Mucosa of stomach (tissue), 1 donor: ENCODE measurements around the gene MYLK3.

Experiments
- H3K27me3 ChIP-seq: one replicate; pipeline ENCODE4 v1.7.0; 2013; ENCODE audit warnings: mild to moderate bottlenecking, low read length; ENCODE audit not compliant: control insufficient read depth, insufficient read depth
- H3K36me3 ChIP-seq: one replicate; pipeline ENCODE4 v1.7.0; 2013; ENCODE audit warnings: low read length; ENCODE audit not compliant: control insufficient read depth, insufficient read depth
- H3K4me1 ChIP-seq: one replicate; pipeline ENCODE4 v1.7.0; 2013; ENCODE audit warnings: mild to moderate bottlenecking, low read length; ENCODE audit not compliant: control insufficient read depth, insufficient read depth
- H3K4me3 ChIP-seq: one replicate; pipeline ENCODE4 v1.7.0; 2013; ENCODE audit warnings: low read length
- H3K9ac ChIP-seq: one replicate; pipeline ENCODE4 v1.7.0; 2013; ENCODE audit warnings: mild to moderate bottlenecking, low read length, moderate library complexity
- H3K9me3 ChIP-seq: one replicate; pipeline ENCODE4 v1.7.0; 2013; ENCODE audit warnings: mild to moderate bottlenecking, low read length, moderate library complexity; ENCODE audit not compliant: control insufficient read depth
- donor health status: Pancreatic carcinoma.

The MYLK3 gene

GRCh38 chr16:46714797-46715591 is 33.1 kb downstream of the MYLK3 start:
- no peaks in the 10 kb centered on the region for H3K36me3 ChIP-seq
- H3K9ac ChIP-seq: no peak overlapping the region
- H3K4me1 ChIP-seq: no peaks in the 10 kb centered on the region
- no peak overlapping the region for H3K4me3 ChIP-seq
- H3K9me3 ChIP-seq: no peaks in the 10 kb centered on the region
- no peaks in the 10 kb centered on the region for H3K27me3 ChIP-seq

GRCh38 chr16:46713634-46714033 is 34.5 kb downstream of the MYLK3 start:
- Histone ChIP-seq H3K9me3 (no peaks in the 10 kb centered on the region), H3K36me3 (no peaks in the 10 kb centered on the region), H3K4me1 (no peaks in the 10 kb centered on the region), H3K27me3 (no peaks in the 10 kb centered on the region), H3K4me3 (no peak overlapping the region), H3K9ac (no peak overlapping the region)

- no peaks in the 10 kb centered on the region for H3K36me3 ChIP-seq
Measured at GRCh38 chr16:46712911-46713310, 35.2 kb downstream of the MYLK3 start.

GRCh38 chr16:46711106-46712058 is 36.8 kb downstream of the MYLK3 start:
- H3K4me3 ChIP-seq: no peak overlapping the region
- no peaks in the 10 kb centered on the region for H3K27me3 ChIP-seq
- H3K36me3 ChIP-seq: no peaks in the 10 kb centered on the region
- H3K9me3 ChIP-seq: no peaks in the 10 kb centered on the region
- no peaks in the 10 kb centered on the region for H3K4me1 ChIP-seq
- no peak overlapping the region for H3K9ac ChIP-seq

More at GRCh38 chr16:46712911-46713310, 35.2 kb downstream of the MYLK3 start:
- H3K9me3 ChIP-seq: no peaks in the 10 kb centered on the region
- no peak overlapping the region for H3K9ac ChIP-seq
- no peak overlapping the region for H3K4me3 ChIP-seq
- no peaks in the 10 kb centered on the region for H3K4me1 ChIP-seq
- no peaks in the 10 kb centered on the region for H3K27me3 ChIP-seq

- no peak overlapping the region for H3K4me3 ChIP-seq
- H3K36me3 ChIP-seq: no peaks in the 10 kb centered on the region
- H3K9ac ChIP-seq: no peak overlapping the region
- H3K4me1 ChIP-seq: no peaks in the 10 kb centered on the region
- H3K27me3 ChIP-seq: no peaks in the 10 kb centered on the region
- no peaks in the 10 kb centered on the region for H3K9me3 ChIP-seq
Measured at GRCh38 chr16:46709469-46710005, 38.6 kb downstream of the MYLK3 start.

- Histone ChIP-seq H3K36me3 (no peaks in the 10 kb centered on the region), H3K27me3 (no peaks in the 10 kb centered on the region), H3K4me3 (no peak overlapping the region), H3K9ac (no peak overlapping the region), H3K9me3 (no peaks in the 10 kb centered on the region), H3K4me1 (no peaks in the 10 kb centered on the region)
Measured at GRCh38 chr16:46706642-46707041, 41.5 kb downstream of the MYLK3 start.

- Histone ChIP-seq H3K36me3 (no peaks in the 10 kb centered on the region), H3K27me3 (no peaks in the 10 kb centered on the region), H3K4me3 (no peak overlapping the region), H3K4me1 (no peaks in the 10 kb centered on the region), H3K9me3 (no peaks in the 10 kb centered on the region), H3K9ac (no peak overlapping the region)
Measured at GRCh38 chr16:46702030-46702429, 46.1 kb downstream of the MYLK3 start.

- H3K4me3 ChIP-seq: no peak overlapping the region
- no peaks in the 10 kb centered on the region for H3K4me1 ChIP-seq
- no peaks in the 10 kb centered on the region for H3K36me3 ChIP-seq
- H3K9ac ChIP-seq: no peak overlapping the region
- no peaks in the 10 kb centered on the region for H3K27me3 ChIP-seq
- no peaks in the 10 kb centered on the region for H3K9me3 ChIP-seq
Measured at GRCh38 chr16:46701615-46702014, 46.5 kb downstream of the MYLK3 start.

- H3K27me3 ChIP-seq: no peaks in the 10 kb centered on the region
- no peak overlapping the region for H3K9ac ChIP-seq
- H3K4me1 ChIP-seq: peaks cover 4% of the 10 kb centered on the region
- no peaks in the 10 kb centered on the region for H3K9me3 ChIP-seq
- H3K36me3 ChIP-seq: no peaks in the 10 kb centered on the region
- H3K4me3 ChIP-seq: no peak overlapping the region
Measured at GRCh38 chr16:46700048-46700447, 48.1 kb downstream of the MYLK3 start.

- Histone ChIP-seq H3K9me3 (no peaks in the 10 kb centered on the region), H3K4me1 (peaks cover 5% of the 10 kb centered on the region), H3K36me3 (no peaks in the 10 kb centered on the region), H3K4me3 (no peak overlapping the region), H3K9ac (no peak overlapping the region), H3K27me3 (no peaks in the 10 kb centered on the region)
Measured at GRCh38 chr16:46696957-46697356, 51.2 kb downstream of the MYLK3 start.

GRCh38 chr16:46695937-46696336 is 52.2 kb downstream of the MYLK3 start:
- H3K36me3 ChIP-seq: no peaks in the 10 kb centered on the region
- no peaks in the 10 kb centered on the region for H3K27me3 ChIP-seq
- H3K4me3 ChIP-seq: no peak overlapping the region
- H3K4me1 ChIP-seq: peaks cover 15% of the 10 kb centered on the region
- H3K9ac ChIP-seq: no peak overlapping the region
- no peaks in the 10 kb centered on the region for H3K9me3 ChIP-seq

- H3K4me3 ChIP-seq: no peak overlapping the region
- H3K9ac ChIP-seq: no peak overlapping the region
- no peaks in the 10 kb centered on the region for H3K27me3 ChIP-seq
- H3K36me3 ChIP-seq: no peaks in the 10 kb centered on the region
- peaks cover 23% of the 10 kb centered on the region for H3K4me1 ChIP-seq
- no peaks in the 10 kb centered on the region for H3K9me3 ChIP-seq
Measured at GRCh38 chr16:46693598-46693997, 54.5 kb downstream of the MYLK3 start.
